HAP-1 (cell line): ENCODE measurements around the gene SMOC1.

Source experiments
- DNase-seq, 2 experiments: peaks; one replicate each; pipeline ENCODE4 v3.0.0-alpha.2; 2016 to 2020; ENCODE audit warnings: low spot score in 2 of 2
- H3K27me3 ChIP-seq: fragments of 250-450 bp; sonication (Bioruptor Pico); 2 replicates; pipeline ENCODE4 v1.5.1; 2020; ENCODE audit warnings: low read depth, mild to moderate bottlenecking, moderate library complexity
- H3K36me3 ChIP-seq: fragments of 250-450 bp; sonication (Bioruptor Pico); replicated peaks from 2 replicates; pipeline ENCODE4 v1.5.1; 2020; ENCODE audit warnings: mild to moderate bottlenecking
- H3K4me1 ChIP-seq: fragments of 250-450 bp; sonication (Bioruptor Pico); 2 replicates; pipeline ENCODE4 v1.5.1; 2020; ENCODE audit warnings: mild to moderate bottlenecking
- H3K4me3 ChIP-seq: fragments of 250-450 bp; sonication (Bioruptor Pico); 2 replicates; pipeline ENCODE4 v1.5.1; 2020; ENCODE audit warnings: mild to moderate bottlenecking, moderate library complexity
- H3K9me3 ChIP-seq: fragments of 250-450 bp; sonication (Bioruptor Pico); 2 replicates; pipeline ENCODE4 v1.5.1; 2020; ENCODE audit warnings: mild to moderate bottlenecking, moderate library complexity
- in situ Hi-C: fragments of 300-500 bp; cut with MboI; formaldehyde crosslinking; loops from 3 replicates; pipeline ENCODE4 v1.14.3; 2020; ENCODE audit warnings: low sequenced_read_pairs, inconsistent platforms, mixed read lengths

The SMOC1 gene

DNA sequence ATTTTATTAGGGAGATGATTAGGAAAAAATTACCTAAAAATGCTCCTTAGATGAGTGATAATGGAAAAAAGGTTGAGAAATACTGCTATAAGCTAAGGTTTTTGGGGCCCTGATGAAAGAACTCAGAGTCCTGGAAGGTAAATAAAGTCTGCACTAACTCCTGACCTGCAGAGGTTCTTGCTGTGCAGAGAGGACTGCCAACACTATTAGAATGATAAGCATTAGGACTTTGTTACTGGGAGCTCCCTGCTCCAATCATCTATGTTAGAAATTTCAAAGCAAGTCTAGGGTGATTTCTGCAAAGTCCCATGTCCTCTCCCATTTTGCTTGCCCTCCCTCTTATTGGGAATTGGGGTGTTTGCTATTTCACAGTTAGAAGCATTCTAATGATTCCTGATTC, 112.2 kb downstream of the SMOC1 start:
- Histone ChIP-seq H3K36me3 (no peaks in the 10 kb centered on the region), H3K27me3 (peaks cover 3% of the 10 kb centered on the region; the same call in 1 of the 2 replicates), H3K4me3 (no peak overlapping the region), H3K9me3 (no peaks in the 10 kb centered on the region), H3K4me1 (no peaks in the 10 kb centered on the region)
- in situ Hi-C loops, result no loop called here
- no peak for DNase-seq

DNA sequence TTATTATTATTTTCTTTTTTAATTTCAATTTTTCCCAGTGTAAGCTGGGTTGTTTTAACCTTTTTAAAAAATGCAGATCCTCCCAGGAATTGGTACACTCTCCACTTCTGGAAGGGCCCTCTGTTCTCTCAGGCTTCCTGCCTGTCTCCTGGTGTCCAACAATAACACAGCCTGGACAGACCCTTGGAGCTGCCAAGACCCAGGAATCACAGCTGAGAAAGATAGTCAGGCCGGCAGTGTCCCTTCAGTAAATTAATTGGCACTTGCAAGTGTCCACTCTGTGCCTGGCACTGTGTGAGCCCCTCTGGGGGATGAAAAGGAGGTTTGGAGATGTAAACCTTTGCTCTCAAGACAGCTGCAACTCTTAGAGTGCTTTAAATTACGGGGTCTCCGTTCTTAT, 113.3 kb downstream of the SMOC1 start:
- no peak for DNase-seq
- H3K36me3 ChIP-seq, result no peaks in the 10 kb centered on the region
- H3K4me1 ChIP-seq, result no peaks in the 10 kb centered on the region
- peaks cover 3% of the 10 kb centered on the region; the same call in 1 of the 2 replicates for H3K27me3 ChIP-seq
- in situ Hi-C loops, result no loop called here
- no peak overlapping the region for H3K4me3 ChIP-seq
- H3K9me3 ChIP-seq, result no peaks in the 10 kb centered on the region

DNA sequence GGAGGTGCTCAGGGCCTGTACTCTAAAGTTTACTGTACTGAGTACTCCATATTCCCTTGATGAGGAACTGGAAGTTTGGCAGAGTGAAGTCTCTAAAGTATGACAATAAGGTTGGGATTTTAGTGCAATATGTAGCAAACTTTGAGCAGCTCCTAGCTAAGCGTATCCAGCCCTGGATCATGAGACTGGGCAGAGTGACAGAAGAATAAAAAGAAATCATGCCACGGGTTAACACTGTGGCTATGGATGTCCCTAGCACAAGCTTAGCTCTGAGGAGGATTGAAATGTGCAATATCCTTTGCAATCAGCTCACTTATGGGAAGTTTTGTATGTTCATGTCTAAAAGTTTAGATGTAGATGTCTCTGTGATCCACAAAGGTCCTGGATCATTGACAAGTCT, 114.1 kb downstream of the SMOC1 start:
- in situ Hi-C loops, result no loop called here
- Histone ChIP-seq H3K36me3 (no peaks in the 10 kb centered on the region), H3K4me3 (no peak overlapping the region), H3K4me1 (no peaks in the 10 kb centered on the region), H3K9me3 (no peaks in the 10 kb centered on the region), H3K27me3 (peaks cover 3% of the 10 kb centered on the region; the same call in 1 of the 2 replicates)
- no peak for DNase-seq

DNA sequence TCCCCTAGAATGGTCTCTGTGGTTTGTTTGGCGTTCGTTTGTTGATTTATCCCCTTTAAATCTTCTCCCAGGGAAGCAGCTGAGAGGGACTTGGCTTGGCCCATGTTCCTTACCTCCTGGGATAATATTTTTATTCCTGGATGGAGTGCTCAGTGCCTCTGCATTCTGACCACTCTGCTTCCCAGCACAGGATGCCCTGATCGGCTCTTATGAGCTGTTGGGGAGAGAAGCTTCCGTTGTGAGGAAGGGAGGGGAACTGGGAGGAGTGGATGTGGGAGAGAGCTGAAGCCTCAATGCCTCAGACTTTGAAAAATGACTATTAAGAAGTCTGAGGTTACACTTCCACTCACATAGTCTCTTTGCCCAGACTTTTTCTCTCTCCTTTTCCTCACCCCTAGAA, 114.8 kb downstream of the SMOC1 start:
- no peaks in the 10 kb centered on the region for H3K4me1 ChIP-seq
- H3K9me3 ChIP-seq, result no peaks in the 10 kb centered on the region
- H3K4me3 ChIP-seq, result no peak overlapping the region
- H3K36me3 ChIP-seq, result no peaks in the 10 kb centered on the region
- DNase-seq, result no peak
- peaks cover 3% of the 10 kb centered on the region; the same call in 1 of the 2 replicates for H3K27me3 ChIP-seq
- in situ Hi-C loops, result no loop called here

DNA sequence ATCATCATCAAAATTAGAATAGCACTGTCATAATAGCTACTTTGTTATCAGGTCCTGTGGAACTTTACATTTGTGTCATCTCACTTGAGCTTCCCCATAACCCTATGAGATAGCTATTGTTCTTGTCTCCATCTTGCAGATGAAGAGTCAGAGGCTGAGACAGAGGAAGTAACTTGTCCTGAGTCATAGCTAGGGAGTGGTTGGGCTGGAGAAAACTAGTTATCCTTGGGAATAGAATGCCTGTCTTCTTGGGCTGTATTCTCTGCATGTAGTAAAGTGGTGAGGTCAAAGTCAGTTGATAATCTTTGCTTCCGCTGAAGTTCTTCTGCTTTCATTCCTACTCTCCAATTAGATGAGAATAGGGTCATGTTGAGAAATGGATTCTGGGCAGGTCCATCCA, 117.0 kb downstream of the SMOC1 start:
- Histone ChIP-seq H3K4me1 (no peaks in the 10 kb centered on the region), H3K36me3 (no peaks in the 10 kb centered on the region), H3K4me3 (no peak overlapping the region), H3K9me3 (no peaks in the 10 kb centered on the region), H3K27me3 (peaks cover 3% of the 10 kb centered on the region; the same call in 1 of the 2 replicates)
- DNase-seq, result no peak
- in situ Hi-C loops, result no loop called here

DNA sequence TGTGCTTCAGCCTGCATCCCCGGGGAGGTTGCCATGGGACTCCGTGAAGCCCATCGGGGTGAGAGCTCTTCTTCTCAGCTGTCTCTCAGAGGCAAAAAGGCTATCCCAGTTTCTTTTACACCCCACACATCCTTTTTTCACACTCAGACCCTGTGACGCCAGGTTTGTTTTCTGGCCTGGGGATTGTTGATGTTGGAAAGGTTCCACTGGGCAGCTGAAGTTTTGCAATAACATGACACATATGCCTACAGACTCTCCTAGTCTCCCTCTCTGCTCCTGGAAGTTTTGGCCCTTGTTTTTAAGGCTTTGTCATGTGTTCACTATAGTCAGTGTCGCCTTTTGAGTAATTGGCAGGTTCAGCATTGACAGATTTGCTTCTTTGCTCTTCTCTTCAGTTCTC, 118.6 kb downstream of the SMOC1 start:
- H3K9me3 ChIP-seq, result no peaks in the 10 kb centered on the region
- no peaks in the 10 kb centered on the region for H3K27me3 ChIP-seq
- no peak overlapping the region for H3K4me3 ChIP-seq
- H3K4me1 ChIP-seq, result no peaks in the 10 kb centered on the region
- no peaks in the 10 kb centered on the region for H3K36me3 ChIP-seq
- no peak for DNase-seq
- in situ Hi-C loops, result no loop called here

DNA sequence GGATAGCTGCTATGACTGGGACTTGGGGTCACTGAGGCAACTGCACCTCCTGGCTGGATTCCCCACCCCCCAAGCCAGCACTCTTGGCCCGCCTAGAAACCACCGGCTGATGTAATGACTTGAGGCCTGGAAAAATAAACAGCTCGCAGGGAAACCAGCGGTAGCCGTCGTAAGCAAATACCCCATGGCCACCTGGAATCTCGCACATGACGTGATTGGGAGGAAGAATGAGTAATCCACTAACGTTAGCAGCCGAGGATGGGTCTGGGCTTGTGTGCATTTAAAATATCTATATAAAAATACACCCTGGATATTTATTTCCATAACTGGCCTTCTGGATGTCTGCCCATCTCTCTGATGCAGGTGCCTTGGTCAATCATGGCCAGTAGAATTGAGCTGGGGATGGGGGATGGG, 120.1 kb downstream of the SMOC1 start:
- Histone ChIP-seq H3K4me3 (no peak overlapping the region), H3K27me3 (no peaks in the 10 kb centered on the region), H3K36me3 (no peaks in the 10 kb centered on the region), H3K9me3 (no peaks in the 10 kb centered on the region), H3K4me1 (no peaks in the 10 kb centered on the region)
- no peak for DNase-seq
- in situ Hi-C loops, result no loop called here

DNA sequence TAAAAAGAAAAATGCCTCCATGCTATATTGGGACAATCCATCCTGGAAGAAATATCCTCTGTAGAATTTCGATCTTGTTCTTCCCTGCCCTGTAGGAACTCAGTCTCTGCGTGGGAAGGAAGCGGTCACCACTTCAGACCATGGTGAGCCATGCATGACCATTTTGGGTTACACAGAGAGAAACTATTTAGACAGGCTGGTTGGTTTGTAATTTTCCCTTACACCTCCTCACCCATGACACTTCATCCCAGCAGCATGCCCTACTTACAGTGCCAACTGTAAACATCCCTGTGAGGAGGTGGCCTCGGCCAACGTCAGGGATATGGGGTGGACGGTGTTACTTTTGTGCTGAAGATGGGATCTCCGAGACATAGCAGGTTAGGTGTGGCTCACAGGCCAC, 121.4 kb downstream of the SMOC1 start:
- no peaks in the 10 kb centered on the region for H3K36me3 ChIP-seq
- no peaks in the 10 kb centered on the region for H3K27me3 ChIP-seq
- H3K9me3 ChIP-seq, result no peaks in the 10 kb centered on the region
- in situ Hi-C loops, result loop anchor here (25.0 kb wide), 1 partner anchor 413 kb away; no protein-coding TSS in a partner anchor
- H3K4me1 ChIP-seq, result no peaks in the 10 kb centered on the region
- no peak for DNase-seq
- no peak overlapping the region for H3K4me3 ChIP-seq

DNA sequence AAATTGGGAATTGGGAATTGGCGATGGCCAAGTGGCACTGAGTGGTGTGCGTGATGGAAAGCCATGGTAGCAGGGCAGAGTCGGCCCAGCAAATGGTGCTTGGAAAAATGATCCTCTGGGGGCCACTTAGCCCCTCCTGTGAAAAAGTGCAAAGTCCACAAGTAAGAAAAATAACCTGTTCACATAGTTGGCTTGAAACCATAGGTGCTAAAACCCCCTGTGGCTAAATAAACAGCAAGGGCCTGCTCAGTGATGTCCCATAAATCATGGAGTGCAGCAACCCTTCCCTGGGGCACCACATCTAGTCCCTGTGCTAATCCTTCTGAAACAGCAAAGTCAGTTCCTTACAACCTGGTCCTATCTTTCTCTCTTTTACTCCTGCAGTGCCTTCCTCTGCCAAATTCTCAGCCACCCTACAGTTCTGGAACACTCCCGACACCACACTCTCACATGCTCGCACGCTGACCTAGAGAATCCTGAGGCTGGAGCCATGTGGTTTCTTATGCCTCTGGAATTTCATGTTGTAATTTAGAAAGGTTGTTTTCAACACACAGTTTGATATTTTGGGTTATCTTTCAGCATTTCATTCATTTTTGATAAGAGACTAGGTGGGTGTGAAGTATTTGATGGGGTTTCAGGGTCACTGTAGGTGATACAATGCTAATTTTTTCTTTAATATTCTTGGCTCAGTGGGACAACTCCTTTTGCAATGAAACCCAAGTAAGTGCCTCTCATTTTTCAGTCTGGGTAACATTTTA, 123.6 kb downstream of the SMOC1 start:
- no peaks in the 10 kb centered on the region for H3K4me1 ChIP-seq
- H3K9me3 ChIP-seq, result no peaks in the 10 kb centered on the region
- no peaks in the 10 kb centered on the region for H3K36me3 ChIP-seq
- in situ Hi-C loops, result loop anchor here (25.0 kb wide), 1 partner anchor 415 kb away; no protein-coding TSS in a partner anchor
- H3K4me3 ChIP-seq, result no peak overlapping the region
- no peak for DNase-seq
- H3K27me3 ChIP-seq, result no peaks in the 10 kb centered on the region

DNA sequence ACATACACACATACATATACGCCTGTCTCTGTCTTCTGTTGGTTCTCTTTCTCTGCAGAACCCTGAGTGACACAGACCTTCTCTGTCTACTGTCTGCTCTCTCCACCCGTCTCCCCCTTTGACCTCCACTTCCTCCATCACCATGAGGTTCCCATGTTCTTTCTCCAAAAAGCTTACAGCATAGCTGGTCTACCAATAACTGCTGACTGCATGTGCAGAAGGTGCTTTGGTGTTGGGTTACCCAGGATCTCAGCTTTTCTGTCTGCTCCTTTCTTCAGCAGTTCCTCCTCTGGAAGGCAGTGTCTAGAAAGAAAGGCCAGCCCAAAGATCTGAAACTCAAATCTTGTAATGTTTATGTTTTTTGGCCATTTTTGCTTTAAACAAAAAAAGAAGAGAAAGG, 125.6 kb downstream of the SMOC1 start:
- H3K36me3 ChIP-seq, result no peaks in the 10 kb centered on the region
- no peak for DNase-seq
- in situ Hi-C loops, result loop anchor here (25.0 kb wide), 1 partner anchor 417 kb away; no protein-coding TSS in a partner anchor

DNA sequence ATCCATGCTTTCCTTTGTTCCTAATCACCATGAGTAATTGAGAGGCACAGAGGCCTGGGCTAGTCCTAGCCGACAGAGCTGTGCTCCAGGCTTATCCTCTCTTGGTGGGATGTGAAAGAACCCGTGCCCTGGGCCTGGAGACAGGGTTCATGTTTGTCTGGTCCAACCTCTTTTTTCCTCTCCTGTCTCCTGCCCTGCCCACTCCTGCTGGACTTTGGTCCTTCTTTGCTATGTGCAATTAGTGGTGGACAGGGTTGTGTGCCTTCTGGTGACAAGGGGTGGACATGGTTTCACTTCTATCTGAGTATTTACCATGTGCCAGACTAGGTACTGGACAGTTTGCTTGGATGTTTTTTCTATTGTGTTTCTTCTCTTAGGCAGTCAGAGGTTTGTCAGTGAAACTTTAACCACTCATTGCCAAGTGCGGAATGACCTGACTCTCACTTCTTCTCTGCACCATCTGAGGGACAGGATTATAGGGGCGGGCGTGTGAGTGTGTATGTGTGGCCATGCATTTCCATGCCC, 126.1 kb downstream of the SMOC1 start:
- no peak for DNase-seq
- no peaks in the 10 kb centered on the region for H3K4me1 ChIP-seq
- no peaks in the 10 kb centered on the region for H3K9me3 ChIP-seq
- no peak overlapping the region for H3K4me3 ChIP-seq
- no peaks in the 10 kb centered on the region for H3K36me3 ChIP-seq
- no peaks in the 10 kb centered on the region for H3K27me3 ChIP-seq
- in situ Hi-C loops, result loop anchor here (25.0 kb wide), 1 partner anchor 418 kb away; no protein-coding TSS in a partner anchor

More for the DNA sequence above, 125.6 kb downstream of the SMOC1 start:
- Histone ChIP-seq H3K4me3 (no peak overlapping the region), H3K27me3 (no peaks in the 10 kb centered on the region), H3K9me3 (no peaks in the 10 kb centered on the region), H3K4me1 (no peaks in the 10 kb centered on the region)

DNA sequence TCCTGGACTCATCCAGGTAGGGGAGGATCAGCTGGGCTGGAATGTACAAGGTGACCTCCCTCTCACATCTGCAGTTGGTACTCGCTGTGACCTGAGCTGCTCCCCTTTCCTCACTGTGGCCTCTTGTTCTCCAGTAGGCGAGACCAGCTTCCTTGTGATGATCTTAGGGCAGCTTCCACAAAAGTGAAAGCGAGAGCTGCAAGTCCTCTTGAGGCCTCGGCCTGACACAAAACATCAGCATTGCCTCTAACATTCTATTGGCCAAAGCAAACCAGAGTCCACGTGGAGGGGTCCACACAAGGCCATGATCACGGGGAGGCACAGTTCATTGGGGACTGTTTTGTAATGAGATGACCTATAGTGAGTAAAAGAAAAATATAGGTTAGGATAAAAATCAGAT, 127.5 kb downstream of the SMOC1 start:
- no peaks in the 10 kb centered on the region for H3K27me3 ChIP-seq
- no peak overlapping the region for H3K4me3 ChIP-seq
- H3K36me3 ChIP-seq, result no peaks in the 10 kb centered on the region
- H3K9me3 ChIP-seq, result no peaks in the 10 kb centered on the region
- H3K4me1 ChIP-seq, result no peaks in the 10 kb centered on the region
- no peak for DNase-seq
- in situ Hi-C loops, result loop anchor here (25.0 kb wide), 1 partner anchor 419 kb away; no protein-coding TSS in a partner anchor

DNA sequence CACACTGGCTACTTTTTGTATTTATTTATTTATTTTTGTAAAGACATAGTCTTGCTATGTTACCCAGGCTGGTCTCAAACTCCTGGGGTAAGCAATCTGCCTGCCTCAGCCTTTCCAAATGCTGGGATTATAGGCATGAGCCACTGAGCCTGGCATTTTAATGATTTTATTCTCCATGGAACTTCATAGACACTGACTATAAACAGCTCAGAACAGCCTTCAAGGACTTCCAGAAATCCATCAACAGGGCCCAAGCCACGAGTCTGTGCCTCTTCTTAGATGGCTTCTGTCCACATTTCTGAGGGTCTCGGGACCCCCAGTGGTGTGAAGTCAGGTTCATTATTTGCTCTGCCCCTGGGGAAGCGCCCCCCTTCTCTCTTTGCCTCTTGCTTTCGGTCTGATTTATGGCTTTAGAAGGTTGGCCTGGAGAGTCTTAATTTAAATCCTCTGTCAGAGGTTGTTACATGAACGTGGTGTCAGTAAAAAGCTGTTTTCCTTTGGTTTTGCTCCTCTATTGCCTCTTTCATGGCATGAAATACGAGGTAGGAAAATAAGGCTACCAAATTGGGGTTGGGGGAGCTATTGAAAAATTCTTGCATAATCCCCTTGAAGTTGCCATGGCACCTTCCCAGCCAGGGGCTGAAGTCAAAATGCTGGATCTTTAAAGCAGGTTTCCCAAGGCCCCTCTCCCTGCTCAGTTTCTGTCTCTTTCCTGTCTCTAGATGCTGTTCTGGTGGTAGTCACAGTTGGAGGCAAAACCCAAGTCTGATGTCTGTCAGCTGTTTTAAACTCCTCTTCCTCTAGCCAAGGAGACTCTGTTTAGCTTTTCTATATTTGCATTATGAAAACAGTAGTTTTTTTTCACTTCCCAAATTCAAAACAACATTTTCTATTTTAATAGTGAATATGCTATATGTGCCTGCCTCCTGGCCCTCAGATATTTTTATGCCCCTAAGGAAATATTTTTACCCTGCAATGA, 129.4 kb downstream of the SMOC1 start:
- DNase-seq, result no peak
- H3K36me3 ChIP-seq, result no peaks in the 10 kb centered on the region
- H3K4me1 ChIP-seq, result no peaks in the 10 kb centered on the region
- H3K4me3 ChIP-seq, result no peak overlapping the region
- H3K27me3 ChIP-seq, result no peaks in the 10 kb centered on the region
- no peaks in the 10 kb centered on the region for H3K9me3 ChIP-seq
- in situ Hi-C loops, result loop anchor here (25.0 kb wide), 1 partner anchor 421 kb away; no protein-coding TSS in a partner anchor
